Measurements from ENCODE around the gene DGKD. TPM values are rescaled to one million over a fixed set of nuclear protein-coding genes. Genes with fewer than 3 reads are reported as not detected.

Gene DGKD
- polyA plus RNA-seq, 3 donors = 14.5 to 67.5 (median 16.6) TPM

- Histone ChIP-seq H3K27ac (ENCODE audit: low read depth in 1 of 2, low read length in 2 of 2) (peak overlapping the region in 1 of 2 donors; percentile 24), H3K27me3 (ENCODE audit: control insufficient read depth in 2 of 2, insufficient read depth in 2 of 2, low read length in 2 of 2) (no peaks in the 10 kb centered on the region), H3K4me3 (replicated peaks in 1 of 3; ENCODE audit: low read depth in 2 of 3, low read length in 3 of 3) (no peak overlapping the region), H2AFZ (ENCODE audit: insufficient read depth, low read depth, low read length, poor library complexity, severe bottlenecking) (no peak overlapping the region), H3K4me2 (replicated peaks; ENCODE audit: extremely low read depth, low read length, poor library complexity, severe bottlenecking) (no peak overlapping the region), H3K9ac (ENCODE audit: insufficient read depth, low read length, poor library complexity, severe bottlenecking) (no peak overlapping the region), H3K36me3 (replicated peaks in 1 of 2; ENCODE audit: control insufficient read depth in 1 of 2, insufficient read depth in 2 of 2, low read length in 2 of 2) (peaks cover 15 to 48% of the 10 kb centered on the region in 2 donors), H4K20me1 (ENCODE audit: insufficient read depth, low read length) (peaks cover 98% of the 10 kb centered on the region), H3K4me1 (ENCODE audit: control insufficient read depth in 1 of 2, insufficient read depth in 2 of 2, low read length in 2 of 2) (peaks cover 17 to 19% of the 10 kb centered on the region in 2 donors), H3K79me2 (ENCODE audit: insufficient read depth, low read length) (peaks cover 96% of the 10 kb centered on the region), H3K9me3 (replicated peaks in 1 of 2; ENCODE audit: control insufficient read depth in 1 of 2, insufficient read depth in 1 of 2, low read length in 2 of 2) (no peaks in the 10 kb centered on the region)
- Mint-ChIP-seq H3K4me1 (peaks cover 49% of the 10 kb centered on the region), H3K9me3 (no peaks in the 10 kb centered on the region), H3K4me3 (peak overlapping the region in 1 of 2 donors; percentile 23), H3K36me3 (peaks cover 47 to 61% of the 10 kb centered on the region in 2 donors), H3K27me3 (ENCODE audit: low read depth in 3 of 3) (no peaks in the 10 kb centered on the region), H3K27ac (peak overlapping the region in 5 of 7 donors; percentile 9 to 65 (median 23))
- TF ChIP-seq CTCF (IDR thresholded peaks at IDR 0.05) = peak; percentile 28
- peak in 1 of 3 donors; percentile 23 for DNase-seq
- 69% methylated on average over 9 of the region's 10 CpGs for WGBS (ENCODE audit: insufficient coverage)
- intact Hi-C loops (cut with micrococcal nuclease) = no loop called here
Measured at GRCh38 chr2:233384015-233384414, 29.7 kb downstream of the DGKD start.

- Histone ChIP-seq H4K20me1 (ENCODE audit: insufficient read depth, low read length) (peaks cover 98% of the 10 kb centered on the region), H2AFZ (ENCODE audit: insufficient read depth, low read depth, low read length, poor library complexity, severe bottlenecking) (no peak overlapping the region), H3K79me2 (ENCODE audit: insufficient read depth, low read length) (peaks cover 96% of the 10 kb centered on the region), H3K4me2 (replicated peaks; ENCODE audit: extremely low read depth, low read length, poor library complexity, severe bottlenecking) (no peak overlapping the region), H3K4me1 (ENCODE audit: control insufficient read depth in 1 of 2, insufficient read depth in 2 of 2, low read length in 2 of 2) (peaks cover 17 to 19% of the 10 kb centered on the region in 2 donors), H3K36me3 (replicated peaks in 1 of 2; ENCODE audit: control insufficient read depth in 1 of 2, insufficient read depth in 2 of 2, low read length in 2 of 2) (peaks cover 25 to 53% of the 10 kb centered on the region in 2 donors), H3K27me3 (ENCODE audit: control insufficient read depth in 2 of 2, insufficient read depth in 2 of 2, low read length in 2 of 2) (no peaks in the 10 kb centered on the region), H3K9me3 (replicated peaks in 1 of 2; ENCODE audit: control insufficient read depth in 1 of 2, insufficient read depth in 1 of 2, low read length in 2 of 2) (no peaks in the 10 kb centered on the region), H3K27ac (ENCODE audit: low read depth in 1 of 2, low read length in 2 of 2) (peak overlapping the region in 1 of 2 donors; percentile 52), H3K4me3 (replicated peaks in 1 of 3; ENCODE audit: low read depth in 2 of 3, low read length in 3 of 3) (no peak overlapping the region), H3K9ac (ENCODE audit: insufficient read depth, low read length, poor library complexity, severe bottlenecking) (no peak overlapping the region)
- intact Hi-C loops (cut with micrococcal nuclease) = no loop called here
- no peak for TF ChIP-seq CTCF (IDR thresholded peaks at IDR 0.05)
- DNase-seq = peak in 1 of 3 donors; percentile 9
- Mint-ChIP-seq H3K4me3 (no peak overlapping the region), H3K27ac (peak overlapping the region in 3 of 7 donors; percentile 25 to 65 (median 26)), H3K36me3 (peaks cover 52 to 65% of the 10 kb centered on the region in 2 donors), H3K27me3 (ENCODE audit: low read depth in 3 of 3) (no peaks in the 10 kb centered on the region), H3K9me3 (no peaks in the 10 kb centered on the region), H3K4me1 (peaks cover 45% of the 10 kb centered on the region)
- 53% methylated on average over 11 of the region's 12 CpGs for WGBS (ENCODE audit: insufficient coverage)
Measured at GRCh38 chr2:233384811-233385488, 30.7 kb downstream of the DGKD start.
